A673 (cell line): ENCODE data around the gene TNNI3.

Experiments
- EZH2 ChIP-seq: fragments of 200-600 bp; sonication (generic); IDR thresholded peaks from 2 replicates; pipeline ENCODE4 v1.6.1; 2017; ENCODE audit warnings: borderline replicate concordance, low read depth, mild to moderate bottlenecking, mixed read lengths, antibody characterized with exemption, low read length; ENCODE audit not compliant: poor library complexity, severe bottlenecking
- TF ChIP-seq, protein P1 (sequence below): fragments of 300-800, 200-600 bp; sonication (generic); conservative IDR thresholded peaks from 2 replicates; pipeline ENCODE4 v1.5.1; 2017; ENCODE audit warnings: low read depth, mild to moderate bottlenecking, antibody characterized with exemption, low read length, moderate library complexity, mixed read lengths

GRCh38 chr19:55197528-55197927, 40.0 kb upstream of the TNNI3 start:
- TF ChIP-seq, protein P1, sequence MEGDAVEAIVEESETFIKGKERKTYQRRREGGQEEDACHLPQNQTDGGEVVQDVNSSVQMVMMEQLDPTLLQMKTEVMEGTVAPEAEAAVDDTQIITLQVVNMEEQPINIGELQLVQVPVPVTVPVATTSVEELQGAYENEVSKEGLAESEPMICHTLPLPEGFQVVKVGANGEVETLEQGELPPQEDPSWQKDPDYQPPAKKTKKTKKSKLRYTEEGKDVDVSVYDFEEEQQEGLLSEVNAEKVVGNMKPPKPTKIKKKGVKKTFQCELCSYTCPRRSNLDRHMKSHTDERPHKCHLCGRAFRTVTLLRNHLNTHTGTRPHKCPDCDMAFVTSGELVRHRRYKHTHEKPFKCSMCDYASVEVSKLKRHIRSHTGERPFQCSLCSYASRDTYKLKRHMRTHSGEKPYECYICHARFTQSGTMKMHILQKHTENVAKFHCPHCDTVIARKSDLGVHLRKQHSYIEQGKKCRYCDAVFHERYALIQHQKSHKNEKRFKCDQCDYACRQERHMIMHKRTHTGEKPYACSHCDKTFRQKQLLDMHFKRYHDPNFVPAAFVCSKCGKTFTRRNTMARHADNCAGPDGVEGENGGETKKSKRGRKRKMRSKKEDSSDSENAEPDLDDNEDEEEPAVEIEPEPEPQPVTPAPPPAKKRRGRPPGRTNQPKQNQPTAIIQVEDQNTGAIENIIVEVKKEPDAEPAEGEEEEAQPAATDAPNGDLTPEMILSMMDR = no peak
- no peak for TF ChIP-seq EZH2
